Neutrophil (primary cell): ENCODE measurements around the gene TTC22.

ENCODE experiments used
- H3K27ac ChIP-seq: fragments of 200-600 bp; sonication (generic); 2 replicates; pipeline ENCODE4 v1.5.1; 2016; ENCODE audit warnings: mild to moderate bottlenecking, moderate library complexity
- H3K27me3 ChIP-seq: fragments of 200-600 bp; sonication (generic); 2 replicates; pipeline ENCODE4 v1.6.0; 2016; ENCODE audit warnings: mild to moderate bottlenecking
- H3K36me3 ChIP-seq: fragments of 200-600 bp; sonication (generic); 2 replicates; pipeline ENCODE4 v1.5.1; 2017
- H3K4me1 ChIP-seq, 2 experiments: fragments of 200-600 bp in 1 of 2; sonication (generic) in 1 of 2; 1 replicate in 1 of 2; 2 replicates in 1 of 2; pipeline versions ENCODE4 v1.5.1 to v1.6.1; 2013 to 2016; ENCODE audit warnings: low read depth in 1 of 2, low read length in 1 of 2, mild to moderate bottlenecking in 1 of 2, moderate library complexity in 1 of 2; ENCODE audit not compliant: control insufficient read depth in 1 of 2, insufficient read depth in 1 of 2
- H3K4me3 ChIP-seq, 2 experiments: fragments of 200-600 bp in 1 of 2; sonication (generic) in 1 of 2; 1 replicate in 1 of 2; 2 replicates in 1 of 2; pipeline ENCODE4 v1.5.1; 2013 to 2016; ENCODE audit warnings: low read depth in 1 of 2, low read length in 1 of 2, mild to moderate bottlenecking in 1 of 2, moderate library complexity in 1 of 2
- H3K9me3 ChIP-seq: fragments of 200-600 bp; sonication (generic); 2 replicates; pipeline ENCODE4 v1.5.1; 2016
- TF ChIP-seq, protein P1 (sequence below): fragments of 200-600 bp; sonication (generic); IDR thresholded peaks from 2 replicates; pipeline ENCODE4 v1.5.1; 2016; ENCODE audit warnings: antibody characterized with exemption

The TTC22 gene

DNA sequence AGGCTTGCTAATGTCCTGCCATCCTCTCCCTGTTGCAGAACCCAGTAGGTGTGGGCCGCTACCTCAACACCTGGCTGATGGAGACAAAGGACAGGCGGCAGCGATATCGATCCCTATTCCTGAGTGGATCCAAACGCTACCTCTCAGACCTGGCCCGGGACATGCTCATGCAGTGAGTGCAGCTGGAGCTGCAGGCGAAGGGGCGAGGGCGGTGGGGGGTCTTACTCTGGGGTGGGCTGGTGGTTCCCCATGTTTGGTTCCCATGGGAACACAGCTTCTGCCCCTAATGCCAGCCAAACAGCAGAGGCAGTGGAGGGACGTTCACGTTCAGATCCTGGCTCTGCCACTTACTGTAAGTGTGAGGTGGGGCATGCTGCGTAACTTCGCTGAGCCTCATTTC lies 15.8 kb upstream of the TTC22 start:
- Histone ChIP-seq H3K27me3 (no peaks in the 10 kb centered on the region), H3K4me3 (no peak overlapping the region), H3K4me1 (no peaks in the 10 kb centered on the region), H3K27ac (no peak overlapping the region), H3K9me3 (no peaks in the 10 kb centered on the region), H3K36me3 (no peaks in the 10 kb centered on the region)
- TF ChIP-seq, protein P1, sequence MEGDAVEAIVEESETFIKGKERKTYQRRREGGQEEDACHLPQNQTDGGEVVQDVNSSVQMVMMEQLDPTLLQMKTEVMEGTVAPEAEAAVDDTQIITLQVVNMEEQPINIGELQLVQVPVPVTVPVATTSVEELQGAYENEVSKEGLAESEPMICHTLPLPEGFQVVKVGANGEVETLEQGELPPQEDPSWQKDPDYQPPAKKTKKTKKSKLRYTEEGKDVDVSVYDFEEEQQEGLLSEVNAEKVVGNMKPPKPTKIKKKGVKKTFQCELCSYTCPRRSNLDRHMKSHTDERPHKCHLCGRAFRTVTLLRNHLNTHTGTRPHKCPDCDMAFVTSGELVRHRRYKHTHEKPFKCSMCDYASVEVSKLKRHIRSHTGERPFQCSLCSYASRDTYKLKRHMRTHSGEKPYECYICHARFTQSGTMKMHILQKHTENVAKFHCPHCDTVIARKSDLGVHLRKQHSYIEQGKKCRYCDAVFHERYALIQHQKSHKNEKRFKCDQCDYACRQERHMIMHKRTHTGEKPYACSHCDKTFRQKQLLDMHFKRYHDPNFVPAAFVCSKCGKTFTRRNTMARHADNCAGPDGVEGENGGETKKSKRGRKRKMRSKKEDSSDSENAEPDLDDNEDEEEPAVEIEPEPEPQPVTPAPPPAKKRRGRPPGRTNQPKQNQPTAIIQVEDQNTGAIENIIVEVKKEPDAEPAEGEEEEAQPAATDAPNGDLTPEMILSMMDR = no peak

DNA sequence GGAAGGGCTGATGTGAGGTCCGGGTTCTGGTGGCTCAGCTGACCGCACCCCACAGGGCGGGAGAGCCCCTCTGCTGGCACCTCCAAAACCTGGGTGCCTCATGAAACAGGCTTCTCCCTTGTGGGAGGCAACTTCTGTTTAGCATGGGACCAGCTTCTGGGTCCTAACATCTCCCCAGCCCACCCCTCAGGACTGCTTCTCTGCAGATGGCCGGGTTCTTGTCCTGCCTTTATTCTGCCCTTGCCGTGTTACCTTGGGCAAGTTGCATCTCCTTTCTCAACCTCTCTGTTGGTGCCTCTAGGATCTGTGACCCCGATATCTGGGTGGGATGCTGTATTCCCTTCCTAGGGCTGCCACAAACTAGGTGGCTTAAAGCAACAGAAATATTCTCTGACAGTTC lies 15.0 kb upstream of the TTC22 start:
- no peak overlapping the region for H3K4me3 ChIP-seq
- TF ChIP-seq, protein P1 = no peak
- no peaks in the 10 kb centered on the region for H3K36me3 ChIP-seq
- no peaks in the 10 kb centered on the region for H3K4me1 ChIP-seq
- no peaks in the 10 kb centered on the region for H3K9me3 ChIP-seq
- H3K27me3 ChIP-seq = no peaks in the 10 kb centered on the region
- no peak overlapping the region for H3K27ac ChIP-seq

DNA sequence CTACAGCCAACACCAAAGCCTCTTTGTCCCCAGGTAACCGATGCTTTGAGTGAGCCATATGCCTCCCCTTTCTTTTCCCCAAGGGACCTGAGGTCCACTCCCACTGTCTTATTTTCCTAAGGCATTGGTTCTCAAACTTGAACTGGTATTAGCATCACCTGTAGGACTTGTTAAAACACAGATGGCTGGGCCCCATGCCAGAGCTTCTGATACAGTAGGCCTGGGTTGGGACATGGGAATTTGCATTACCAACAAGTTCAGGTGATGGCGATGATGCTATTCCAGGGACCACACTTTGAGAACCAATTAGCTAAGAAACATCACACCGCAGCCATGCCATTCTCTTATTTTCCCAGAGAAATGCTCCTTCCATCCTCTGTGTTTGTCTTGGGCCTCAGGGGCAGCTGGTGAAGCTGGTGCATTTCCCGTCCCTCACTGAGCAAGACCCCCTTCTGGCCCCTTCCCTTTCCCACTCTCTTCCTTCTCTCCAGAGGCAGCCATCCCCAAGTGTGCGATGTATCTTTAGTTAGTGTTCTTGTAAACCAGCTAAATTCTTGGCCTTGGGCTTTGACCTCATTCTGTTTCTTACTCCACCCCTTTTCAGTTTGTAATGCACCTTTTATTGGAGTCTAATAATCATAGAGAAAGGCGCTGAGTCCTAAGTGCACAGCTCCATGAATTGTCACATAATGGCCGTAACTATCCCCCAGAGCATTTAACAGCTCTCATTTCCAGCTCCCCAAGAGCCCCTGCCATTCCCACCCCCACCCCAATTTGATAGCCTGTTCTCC lies 14.2 kb upstream of the TTC22 start:
- no peak overlapping the region for H3K27ac ChIP-seq
- no peak overlapping the region for H3K4me3 ChIP-seq
- H3K36me3 ChIP-seq = no peaks in the 10 kb centered on the region
- H3K27me3 ChIP-seq = no peaks in the 10 kb centered on the region
- no peaks in the 10 kb centered on the region for H3K9me3 ChIP-seq
- H3K4me1 ChIP-seq = no peaks in the 10 kb centered on the region
- TF ChIP-seq, protein P1 = no peak

DNA sequence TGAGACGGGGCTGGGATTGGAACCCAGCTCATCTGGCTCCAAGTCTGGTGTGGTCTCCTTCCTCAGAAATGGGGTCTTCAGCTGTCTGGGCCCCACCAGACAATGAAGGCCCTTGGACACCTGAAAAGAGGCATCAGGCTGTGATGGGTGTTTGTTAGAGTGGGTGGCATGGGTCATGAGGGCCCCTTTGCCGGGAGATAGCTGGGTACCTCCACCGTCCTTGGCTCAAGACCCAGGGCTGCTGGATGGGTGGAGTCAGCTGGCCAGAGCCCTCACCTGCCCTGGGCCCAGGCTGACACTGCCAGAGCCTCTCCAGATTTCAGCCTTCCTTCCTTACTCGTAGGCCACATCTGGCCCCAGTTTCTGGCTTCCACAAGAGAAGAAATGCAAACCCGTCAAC lies 13.4 kb upstream of the TTC22 start:
- H3K27ac ChIP-seq = no peak overlapping the region
- TF ChIP-seq, protein P1 = no peak
- no peaks in the 10 kb centered on the region for H3K9me3 ChIP-seq
- H3K4me3 ChIP-seq = no peak overlapping the region
- H3K4me1 ChIP-seq = no peaks in the 10 kb centered on the region
- no peaks in the 10 kb centered on the region for H3K27me3 ChIP-seq
- no peaks in the 10 kb centered on the region for H3K36me3 ChIP-seq

DNA sequence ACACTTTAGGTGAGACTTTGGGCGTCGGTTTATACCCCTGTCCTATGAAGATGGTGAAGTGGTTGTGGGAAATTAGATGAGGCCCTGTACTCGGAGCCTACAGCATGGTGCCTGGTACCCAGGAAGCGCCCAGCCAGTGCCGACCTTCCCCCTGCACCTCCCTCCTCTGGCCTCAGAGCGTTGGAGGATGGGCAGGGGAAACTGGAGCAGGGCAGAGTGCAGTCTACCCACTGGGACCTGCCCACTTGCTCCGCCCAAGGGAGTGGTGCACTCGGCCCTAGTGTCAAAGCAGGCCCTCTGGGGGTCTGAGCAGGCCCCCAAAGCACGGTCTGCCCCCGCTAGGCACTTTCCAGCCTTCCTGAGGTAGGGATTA lies 13.0 kb upstream of the TTC22 start:
- no peaks in the 10 kb centered on the region for H3K36me3 ChIP-seq
- H3K9me3 ChIP-seq = no peaks in the 10 kb centered on the region
- no peak overlapping the region for H3K27ac ChIP-seq
- H3K27me3 ChIP-seq = no peaks in the 10 kb centered on the region
- no peaks in the 10 kb centered on the region for H3K4me1 ChIP-seq
- TF ChIP-seq, protein P1 = no peak
- H3K4me3 ChIP-seq = no peak overlapping the region
